Measurements from ENCODE around the gene SHKBP1. TPM values are rescaled to one million over a fixed set of nuclear protein-coding genes. Genes with fewer than 3 reads are reported as not detected.

Gene SHKBP1, protein sequence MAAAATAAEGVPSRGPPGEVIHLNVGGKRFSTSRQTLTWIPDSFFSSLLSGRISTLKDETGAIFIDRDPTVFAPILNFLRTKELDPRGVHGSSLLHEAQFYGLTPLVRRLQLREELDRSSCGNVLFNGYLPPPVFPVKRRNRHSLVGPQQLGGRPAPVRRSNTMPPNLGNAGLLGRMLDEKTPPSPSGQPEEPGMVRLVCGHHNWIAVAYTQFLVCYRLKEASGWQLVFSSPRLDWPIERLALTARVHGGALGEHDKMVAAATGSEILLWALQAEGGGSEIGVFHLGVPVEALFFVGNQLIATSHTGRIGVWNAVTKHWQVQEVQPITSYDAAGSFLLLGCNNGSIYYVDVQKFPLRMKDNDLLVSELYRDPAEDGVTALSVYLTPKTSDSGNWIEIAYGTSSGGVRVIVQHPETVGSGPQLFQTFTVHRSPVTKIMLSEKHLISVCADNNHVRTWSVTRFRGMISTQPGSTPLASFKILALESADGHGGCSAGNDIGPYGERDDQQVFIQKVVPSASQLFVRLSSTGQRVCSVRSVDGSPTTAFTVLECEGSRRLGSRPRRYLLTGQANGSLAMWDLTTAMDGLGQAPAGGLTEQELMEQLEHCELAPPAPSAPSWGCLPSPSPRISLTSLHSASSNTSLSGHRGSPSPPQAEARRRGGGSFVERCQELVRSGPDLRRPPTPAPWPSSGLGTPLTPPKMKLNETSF
- 22.9 and 32.4 TPM in 2 replicates for total RNA-seq

DNA sequence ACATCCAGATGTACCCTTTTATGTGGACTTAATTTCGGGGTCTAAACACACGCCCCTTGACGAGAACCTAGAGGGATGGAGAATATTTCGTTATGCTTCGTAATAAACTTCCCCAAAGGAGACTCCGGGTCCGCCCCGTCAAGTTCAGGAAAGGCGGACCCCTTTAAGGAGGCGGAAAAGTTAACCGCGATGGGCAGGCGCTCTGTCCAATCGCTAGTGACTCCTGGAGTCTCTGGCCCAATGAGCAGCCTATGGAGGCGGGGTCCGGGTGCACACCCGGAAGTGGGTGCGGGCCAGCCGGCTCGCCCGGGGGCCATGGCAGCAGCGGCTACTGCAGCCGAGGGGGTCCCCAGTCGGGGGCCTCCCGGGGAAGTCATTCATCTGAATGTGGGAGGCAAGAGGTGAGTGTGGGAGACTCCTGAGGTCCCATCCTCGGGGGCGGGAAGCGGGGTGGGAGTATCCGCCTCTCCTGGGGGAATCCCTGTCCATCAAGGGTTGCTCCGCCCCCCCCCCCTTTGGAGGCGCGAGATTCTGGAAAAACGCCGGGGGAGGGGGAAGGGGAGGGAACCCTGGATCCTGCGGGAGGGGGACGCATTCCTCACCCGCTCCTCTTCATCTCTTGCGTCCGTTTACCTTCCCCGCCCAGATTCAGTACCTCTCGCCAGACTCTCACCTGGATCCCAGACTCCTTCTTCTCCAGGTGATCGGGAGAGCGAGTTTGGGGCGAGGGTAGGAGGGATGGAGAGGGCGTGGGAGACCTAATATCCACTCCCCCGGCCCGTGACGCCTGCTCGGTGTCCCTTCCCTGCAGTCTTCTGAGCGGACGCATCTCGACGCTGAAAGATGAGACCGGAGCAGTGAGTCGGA lies at the start of gene SHKBP1:
Gene SHKBP1, plus strand, starts transcription at position 289 of the 867 bp plus-strand sequence. Its CDS starts 27 bp downstream, at position 316.

DNA sequence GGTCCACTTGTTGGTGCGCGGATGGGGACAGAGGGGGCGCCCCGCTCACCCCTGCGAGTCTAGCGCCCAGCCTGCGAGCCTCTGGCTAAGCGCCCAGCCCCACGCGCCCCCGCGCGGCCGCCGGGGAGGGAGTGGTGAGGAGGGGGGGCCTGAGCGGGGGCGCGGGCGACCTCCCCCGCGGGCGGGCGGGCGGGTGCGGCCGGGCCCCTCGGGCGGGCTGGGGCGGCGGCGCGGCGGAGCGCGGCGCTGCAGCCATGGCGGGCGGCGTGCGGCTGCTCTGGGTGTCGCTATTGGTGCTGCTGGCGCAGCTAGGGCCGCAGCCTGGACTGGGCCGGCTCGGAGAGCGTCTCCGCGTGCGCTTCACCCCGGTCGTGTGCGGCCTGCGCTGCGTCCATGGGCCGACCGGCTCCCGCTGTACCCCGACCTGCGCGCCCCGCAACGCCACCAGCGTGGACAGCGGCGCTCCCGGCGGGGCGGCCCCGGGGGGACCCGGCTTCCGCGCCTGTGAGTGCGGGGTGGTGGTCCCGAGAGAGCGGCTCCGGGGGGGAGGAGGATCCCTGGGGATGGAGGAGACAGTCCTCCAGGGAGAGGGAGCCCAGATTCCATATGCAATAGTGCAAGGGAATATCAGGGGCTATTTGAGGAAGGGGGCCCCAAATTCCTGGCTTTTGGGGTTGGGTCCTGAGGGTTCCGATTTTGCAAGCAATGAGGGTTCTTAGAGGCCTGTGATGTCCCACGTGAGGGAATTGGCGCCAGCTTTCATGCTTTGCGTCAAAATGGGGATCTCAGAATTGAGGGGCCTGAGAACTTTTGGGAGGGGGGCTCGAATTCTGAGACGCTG lies 24.7 kb downstream of the SHKBP1 start, which contains the start of gene LTBP4:
Gene LTBP4, plus strand, starts transcription at position 236 of the 841 bp plus-strand sequence. Its CDS starts 19 bp downstream, at position 255.

Other genes with a start within 250 kb of the SHKBP1 start
- 5.3 and 7.5 TPM in 2 replicates for gene C19orf47, start 228.5 kb upstream of the SHKBP1 start, total RNA-seq
- 239 and 300 TPM in 2 replicates for gene PLD3, start 228.2 kb upstream of the SHKBP1 start, total RNA-seq
- gene HIPK4, start 186.7 kb upstream of the SHKBP1 start, total RNA-seq: not detected in 2 replicates
- 1.9 and 4.5 TPM in 2 replicates for gene PRX, start 163.5 kb upstream of the SHKBP1 start, total RNA-seq
- gene SERTAD1, start 150.9 kb upstream of the SHKBP1 start, total RNA-seq: 26.7 and 37.7 TPM in 2 replicates
- 16.6 and 28.8 TPM in 2 replicates for gene SERTAD3, start 132.5 kb upstream of the SHKBP1 start, total RNA-seq
- gene BLVRB, start 111.1 kb upstream of the SHKBP1 start, total RNA-seq: 313 and 530 TPM in 2 replicates
- gene SPTBN4, start 109.9 kb upstream of the SHKBP1 start, total RNA-seq: 0.24 and 0.43 TPM in 2 replicates
- gene LTBP4, start 24.5 kb downstream of the SHKBP1 start, total RNA-seq: 29.4 and 38.4 TPM in 2 replicates
- 13.9 and 16.9 TPM in 2 replicates for gene NUMBL, start 113.8 kb downstream of the SHKBP1 start, total RNA-seq
- gene COQ8B, start 140.0 kb downstream of the SHKBP1 start, total RNA-seq: 21.4 and 26.9 TPM in 2 replicates
- gene ITPKC, start 140.2 kb downstream of the SHKBP1 start, total RNA-seq: 35.0 and 46.0 TPM in 2 replicates
- gene ACTMAP, start 173.6 kb downstream of the SHKBP1 start, total RNA-seq: 0.24 and 0.43 TPM in 2 replicates
- gene SNRPA, start 174.3 kb downstream of the SHKBP1 start, total RNA-seq: 15.9 and 18.3 TPM in 2 replicates
- gene MIA, start 198.6 kb downstream of the SHKBP1 start, total RNA-seq: 0.24 and 0.64 TPM in 2 replicates
- 5.3 and 8.0 TPM in 2 replicates for gene RAB4B, start 201.4 kb downstream of the SHKBP1 start, total RNA-seq
- 55.4 and 67.5 TPM in 2 replicates for gene EGLN2, start 222.3 kb downstream of the SHKBP1 start, total RNA-seq

All from tracheal epithelial cell (primary cell).